ENCODE data around the gene PI16. TPM values are rescaled to one million over a fixed set of nuclear protein-coding genes. Genes with fewer than 3 reads are reported as not detected.
"Not testable (repeated sequence)": the region's sequence is repeated elsewhere in the genome, so short reads cannot be mapped to it uniquely, and the experiment has no call there.

The PI16 gene
- total RNA-seq, 1 donor from 2014 or later, result 0.14 TPM

GRCh38 chr6:36927691-36928546, 26.6 kb upstream of the PI16 start:
- intact Hi-C loops (cut with micrococcal nuclease), result no loop called here

GRCh38 chr6:36928547-36928918, 26.0 kb upstream of the PI16 start:
- intact Hi-C loops (cut with micrococcal nuclease), result no loop called here

- intact Hi-C loops (cut with micrococcal nuclease), result no loop called here
These were observed 25.4 kb upstream of the PI16 start for GRCh38 chr6:36929152-36929551.

- intact Hi-C loops (cut with micrococcal nuclease), result no loop called here
These were observed 24.9 kb upstream of the PI16 start for GRCh38 chr6:36929607-36930006.

GRCh38 chr6:36930483-36930882, 24.1 kb upstream of the PI16 start:
- intact Hi-C loops (cut with micrococcal nuclease), result no loop called here

- intact Hi-C loops (cut with micrococcal nuclease), result no loop called here
These were observed 21.4 kb upstream of the PI16 start for GRCh38 chr6:36933102-36933501.

- intact Hi-C loops (cut with micrococcal nuclease), result no loop called here
These were observed 21.0 kb upstream of the PI16 start for GRCh38 chr6:36933519-36933918.

GRCh38 chr6:36934901-36935300, 19.6 kb upstream of the PI16 start:
- intact Hi-C loops (cut with micrococcal nuclease), result no loop called here

- intact Hi-C loops (cut with micrococcal nuclease), result no loop called here
These were observed 17.7 kb upstream of the PI16 start for GRCh38 chr6:36936824-36937223.

GRCh38 chr6:36937896-36938295, 16.6 kb upstream of the PI16 start:
- intact Hi-C loops (cut with micrococcal nuclease), result no loop called here

GRCh38 chr6:36938536-36938935, 16.0 kb upstream of the PI16 start:
- intact Hi-C loops (cut with micrococcal nuclease), result no loop called here

- intact Hi-C loops (cut with micrococcal nuclease), result not testable (repeated sequence)
These were observed 15.5 kb upstream of the PI16 start for GRCh38 chr6:36939005-36939404.

- intact Hi-C loops (cut with micrococcal nuclease), result no loop called here
These were observed 14.5 kb upstream of the PI16 start for GRCh38 chr6:36940027-36940426.

- intact Hi-C loops (cut with micrococcal nuclease), result not testable (repeated sequence)
These were observed 13.0 kb upstream of the PI16 start for GRCh38 chr6:36941561-36941960.

GRCh38 chr6:36942329-36942728, 12.2 kb upstream of the PI16 start:
- intact Hi-C loops (cut with micrococcal nuclease), result not testable (repeated sequence)

GRCh38 chr6:36944650-36945049, 9.9 kb upstream of the PI16 start:
- intact Hi-C loops (cut with micrococcal nuclease), result no loop called here

GRCh38 chr6:36945301-36945700, 9.2 kb upstream of the PI16 start:
- intact Hi-C loops (cut with micrococcal nuclease), result no loop called here

- intact Hi-C loops (cut with micrococcal nuclease), result no loop called here
These were observed 8.0 kb upstream of the PI16 start for GRCh38 chr6:36946526-36946925.

- intact Hi-C loops (cut with micrococcal nuclease), result no loop called here
These were observed 6.8 kb upstream of the PI16 start for GRCh38 chr6:36947570-36948351.

GRCh38 chr6:36949076-36949475, 5.5 kb upstream of the PI16 start:
- intact Hi-C loops (cut with micrococcal nuclease), result not testable (repeated sequence)

- intact Hi-C loops (cut with micrococcal nuclease), result no loop called here
These were observed 4.9 kb upstream of the PI16 start for GRCh38 chr6:36949636-36950035.

GRCh38 chr6:36953931-36954261, 642 bp upstream of the PI16 start:
- intact Hi-C loops (cut with micrococcal nuclease), result no loop called here

GRCh38 chr6:36955136-36955535, 598 bp downstream of the PI16 start:
- intact Hi-C loops (cut with micrococcal nuclease), result no loop called here

All from T-helper 2 cell treated with Interferon-gamma antibody and Interleukin-4, amounts not matched to agents 100 ng/mL and 5 ng/mL, for 36 hours (primary cell).